Esophagus muscularis mucosa (tissue), 4 donors: ENCODE data around the gene PLD3.

Experiments used
- EP300 ChIP-seq: sonication (generic); formaldehyde crosslinking; IDR thresholded peaks from one replicate; pipeline ENCODE4 v1.6.1; 2017; ENCODE audit warnings: antibody characterized with exemption
- POLR2A ChIP-seq: fragments of 450-650 bp; IDR thresholded peaks from one replicate; pipeline ENCODE4 v1.6.1; 2017; ENCODE audit warnings: antibody characterized with exemption, moderate library complexity, mild to moderate bottlenecking, low read depth
- TF ChIP-seq, protein P1 (sequence below), 3 experiments: fragments of 200-600 bp in 2 of 3; fragments of 450-650 bp in 1 of 3; sonication (generic) in 2 of 3; IDR thresholded peaks; one replicate each; pipeline ENCODE4 v1.5.1; 2017 to 2019; ENCODE audit warnings: antibody characterized with exemption in 3 of 3, mild to moderate bottlenecking in 2 of 3, moderate library complexity in 1 of 3

DNA sequence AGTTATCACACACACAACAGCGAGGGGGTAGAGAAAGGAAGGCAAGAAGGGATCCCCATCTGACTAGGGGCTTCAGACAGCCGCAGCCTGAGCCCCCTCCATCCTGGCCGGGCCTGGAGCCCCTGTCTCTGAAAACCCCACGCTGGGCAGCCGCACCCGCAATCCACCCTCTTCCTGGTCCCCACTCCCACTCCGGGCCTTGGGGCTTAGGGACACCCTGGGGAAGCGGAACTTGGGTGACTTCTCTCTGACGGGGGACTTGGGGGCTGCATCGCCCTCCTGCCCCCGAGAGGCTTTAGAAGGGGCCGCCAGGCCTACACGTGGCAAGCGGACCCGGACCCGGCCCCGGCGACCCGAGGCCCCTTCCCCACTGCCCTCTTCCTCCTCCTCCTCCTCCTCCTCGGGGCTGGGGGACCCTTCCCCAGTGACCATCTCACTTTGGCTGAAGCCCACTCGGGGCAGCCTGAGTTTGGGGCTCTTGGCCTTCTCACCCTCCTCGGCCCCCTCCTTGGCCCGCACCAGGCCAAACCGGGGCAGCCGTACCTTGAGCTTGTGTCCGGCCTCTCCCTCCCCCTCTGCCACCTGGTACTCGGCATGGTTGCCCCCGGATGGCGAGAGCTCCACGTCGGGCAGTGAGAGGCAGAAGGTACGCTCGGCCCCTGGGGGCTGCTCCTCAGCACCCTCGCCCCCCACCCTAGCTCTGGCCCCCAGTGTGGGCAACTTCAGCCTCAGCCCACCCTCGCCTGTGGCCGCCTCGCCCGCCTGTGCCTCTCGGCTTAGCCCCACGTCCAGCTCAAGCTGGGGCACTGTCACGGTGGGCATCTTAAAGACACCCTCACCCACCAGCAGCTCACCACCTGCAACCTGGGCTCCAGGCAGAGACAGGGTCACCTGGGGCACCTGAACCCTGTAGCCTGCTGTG is 45.7 kb downstream of the PLD3 start:
- TF ChIP-seq, protein P1, sequence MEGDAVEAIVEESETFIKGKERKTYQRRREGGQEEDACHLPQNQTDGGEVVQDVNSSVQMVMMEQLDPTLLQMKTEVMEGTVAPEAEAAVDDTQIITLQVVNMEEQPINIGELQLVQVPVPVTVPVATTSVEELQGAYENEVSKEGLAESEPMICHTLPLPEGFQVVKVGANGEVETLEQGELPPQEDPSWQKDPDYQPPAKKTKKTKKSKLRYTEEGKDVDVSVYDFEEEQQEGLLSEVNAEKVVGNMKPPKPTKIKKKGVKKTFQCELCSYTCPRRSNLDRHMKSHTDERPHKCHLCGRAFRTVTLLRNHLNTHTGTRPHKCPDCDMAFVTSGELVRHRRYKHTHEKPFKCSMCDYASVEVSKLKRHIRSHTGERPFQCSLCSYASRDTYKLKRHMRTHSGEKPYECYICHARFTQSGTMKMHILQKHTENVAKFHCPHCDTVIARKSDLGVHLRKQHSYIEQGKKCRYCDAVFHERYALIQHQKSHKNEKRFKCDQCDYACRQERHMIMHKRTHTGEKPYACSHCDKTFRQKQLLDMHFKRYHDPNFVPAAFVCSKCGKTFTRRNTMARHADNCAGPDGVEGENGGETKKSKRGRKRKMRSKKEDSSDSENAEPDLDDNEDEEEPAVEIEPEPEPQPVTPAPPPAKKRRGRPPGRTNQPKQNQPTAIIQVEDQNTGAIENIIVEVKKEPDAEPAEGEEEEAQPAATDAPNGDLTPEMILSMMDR (IDR thresholded peaks at IDR 0.05) = no peak
- TF ChIP-seq EP300 (no peak), POLR2A (no peak)
